ENCODE data around the gene HES5. TPM values are rescaled to one million over a fixed set of nuclear protein-coding genes. Genes with fewer than 3 reads are reported as not detected.

The HES5 gene
- total RNA-seq, 1 experiment from 2014 or later: not detected

DNA sequence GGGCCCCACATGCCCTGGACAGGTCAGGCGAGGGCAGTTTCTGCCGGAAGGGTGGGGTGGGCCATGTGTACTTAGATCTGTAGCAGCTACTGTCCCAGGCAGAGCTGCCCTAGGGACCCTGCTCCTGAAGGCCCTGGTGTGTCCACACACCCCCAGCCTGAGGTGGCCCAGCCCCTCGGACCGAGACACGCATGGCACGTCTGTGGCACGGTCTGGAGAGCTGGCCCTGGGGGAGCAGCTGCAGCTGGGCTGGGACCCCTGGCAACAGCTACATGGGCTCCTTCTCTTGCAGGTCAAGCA is 28.3 kb downstream of the HES5 start:
- WGBS (ENCODE audit: extremely low coverage, insufficient read length, low lambda C conversion rate): no CpG with 5 or more reads among the region's 7 CpGs
- Histone ChIP-seq H2BK5ac (ENCODE audit: insufficient read length, low read length) (no peak overlapping the region), H2AK5ac (ENCODE audit: insufficient read length, low read length) (no peak overlapping the region)

More for the DNA sequence above, 28.3 kb downstream of the HES5 start:
- Mint-ChIP-seq H3K4me1 (no peaks in the 10 kb centered on the region), H3K9me3 (no peaks in the 10 kb centered on the region), H3K4me3 (no peak overlapping the region), H3K27me3 (ENCODE audit: low read depth) (peaks cover 14% of the 10 kb centered on the region), H3K36me3 (ENCODE audit: insufficient read depth in 1 of 3, low read depth in 3 of 3) (no peaks in the 10 kb centered on the region), H3K27ac (no peak overlapping the region)
- H3K56ac ChIP-seq (ENCODE audit: insufficient read length, low read depth, low read length): no peak overlapping the region
- H3K4ac ChIP-seq (ENCODE audit: low read depth, low read length): no peak overlapping the region
- H3K23me2 ChIP-seq (ENCODE audit: insufficient read length, low read depth, low read length, poor library complexity, severe bottlenecking): no peaks in the 10 kb centered on the region
- no peak overlapping the region for H3T11ph ChIP-seq (ENCODE audit: low read length)
- H3K23ac ChIP-seq (ENCODE audit: insufficient read length, low read depth, low read length): no peak overlapping the region
- H2BK120ac ChIP-seq (ENCODE audit: low read depth, low read length, poor library complexity, severe bottlenecking): no peak overlapping the region
- TF ChIP-seq CTCF (conservative IDR thresholded peaks at IDR 0.05): no peak
- no peaks in the 10 kb centered on the region for H3K79me1 ChIP-seq (ENCODE audit: insufficient read depth, low read depth, low read length, poor library complexity, severe bottlenecking)
- H3K27ac ChIP-seq (ENCODE audit: insufficient read length, low read depth, low read length): no peak overlapping the region
- H3K14ac ChIP-seq (ENCODE audit: insufficient read depth, low read length): no peak overlapping the region
- H3K79me2 ChIP-seq (ENCODE audit: insufficient read depth, low read length): no peaks in the 10 kb centered on the region
- H4K5ac ChIP-seq (ENCODE audit: insufficient read length, low read depth, low read length): no peak overlapping the region
- H4K20me1 ChIP-seq (ENCODE audit: control insufficient read depth, insufficient read depth, insufficient read length): no peaks in the 10 kb centered on the region
- H2BK12ac ChIP-seq (ENCODE audit: insufficient read length, low read depth, low read length): no peak overlapping the region
- H2BK20ac ChIP-seq (ENCODE audit: low read depth, low read length, poor library complexity, severe bottlenecking): no peak overlapping the region
- no peak overlapping the region for H2BK15ac ChIP-seq (ENCODE audit: low read depth, low read length)
- no peaks in the 10 kb centered on the region for H3K27me3 ChIP-seq (ENCODE audit: insufficient read depth, low read length)
- H4K8ac ChIP-seq (replicated peaks; ENCODE audit: insufficient read length, low read depth, low read length): no peak overlapping the region
- no peak overlapping the region for H3K9ac ChIP-seq (ENCODE audit: extremely low read depth, insufficient read length, low read length)
- DNase-seq: no peak
- H3K18ac ChIP-seq (ENCODE audit: insufficient read length, low read depth, low read length): no peak overlapping the region
- no peak overlapping the region for H2AFZ ChIP-seq (ENCODE audit: low read length)
- H4K91ac ChIP-seq (ENCODE audit: insufficient read length, low read depth, low read length): no peak overlapping the region
- no peaks in the 10 kb centered on the region for H3K9me3 ChIP-seq (ENCODE audit: control insufficient read depth, low read depth, low read length)
- H3K4me1 ChIP-seq (ENCODE audit: insufficient read depth, low read length): no peaks in the 10 kb centered on the region
- no peak overlapping the region for H3K4me2 ChIP-seq (ENCODE audit: insufficient read depth, insufficient read length, low read length)
